DOHH2 (cell line): ENCODE measurements around the gene ANKRD13B.

Experiments used
- H3F3A ChIP-seq: fragments of 200-600 bp; sonication (generic), shearing (Covaris generic); 2 replicates; pipeline ENCODE4 v1.6.0; 2016; ENCODE audit warnings: antibody characterized with exemption, mild to moderate bottlenecking; ENCODE audit not compliant: control insufficient read depth, insufficient read depth
- H3K27ac ChIP-seq: fragments of 200-600 bp; sonication (generic); 2 replicates; pipeline ENCODE4 v1.5.1; 2014; ENCODE audit warnings: low read depth, mild to moderate bottlenecking, low read length, moderate library complexity
- H3K27me3 ChIP-seq: fragments of 200-600 bp; sonication (generic); 2 replicates; pipeline ENCODE4 v1.6.1; 2014; ENCODE audit warnings: mild to moderate bottlenecking, low read length, mixed read lengths; ENCODE audit not compliant: control insufficient read depth
- H3K36me3 ChIP-seq: fragments of 200-600 bp; sonication (generic); 2 replicates; pipeline ENCODE4 v1.6.1; 2014; ENCODE audit warnings: mild to moderate bottlenecking, low read length, moderate library complexity, mixed read lengths; ENCODE audit not compliant: control insufficient read depth
- H3K4me1 ChIP-seq: fragments of 200-600 bp; sonication (generic); 2 replicates; pipeline ENCODE4 v1.6.1; 2014; ENCODE audit warnings: mild to moderate bottlenecking, low read length, mixed read lengths; ENCODE audit not compliant: control insufficient read depth
- H3K4me2 ChIP-seq: fragments of 200-600 bp; sonication (generic); 2 replicates; pipeline ENCODE4 v1.6.0; 2014; ENCODE audit warnings: mild to moderate bottlenecking, low read length, moderate library complexity
- H3K4me3 ChIP-seq: fragments of 200-600 bp; sonication (generic); 2 replicates; pipeline ENCODE4 v1.5.1; 2014; ENCODE audit warnings: mild to moderate bottlenecking, low read length, mixed read lengths
- H3K79me2 ChIP-seq: fragments of 200-600 bp; sonication (generic); 2 replicates; pipeline ENCODE4 v1.6.1; 2014; ENCODE audit warnings: mild to moderate bottlenecking, low read length, mixed read lengths; ENCODE audit not compliant: control insufficient read depth
- H3K9me2 ChIP-seq: fragments of 200-600 bp; sonication (generic); replicated peaks from 2 replicates; pipeline ENCODE4 v1.6.1; 2014; ENCODE audit warnings: mild to moderate bottlenecking, low read length, mixed read lengths; ENCODE audit not compliant: control insufficient read depth
- H3K9me3 ChIP-seq: fragments of 200-600 bp; sonication (generic); 2 replicates; pipeline ENCODE4 v1.6.1; 2014; ENCODE audit warnings: antibody characterized with exemption, low read length, mixed read lengths; ENCODE audit not compliant: control insufficient read depth, insufficient read depth
- H4K20me1 ChIP-seq: fragments of 200-600 bp; sonication (generic); 2 replicates; pipeline ENCODE4 v1.6.0; 2014; ENCODE audit warnings: low read depth, mild to moderate bottlenecking, antibody characterized with exemption, low read length, moderate library complexity; ENCODE audit not compliant: control insufficient read depth, insufficient read depth
- EZH2phosphoT487 ChIP-seq: fragments of 200-600 bp; sonication (generic); IDR thresholded peaks from 2 replicates; pipeline ENCODE4 v1.6.1; 2017; ENCODE audit warnings: borderline replicate concordance, mild to moderate bottlenecking, antibody characterized with exemption, low read length, moderate library complexity, mixed read lengths
- TF ChIP-seq, protein P1 (sequence below): fragments of 200-600 bp; sonication (generic); IDR thresholded peaks from one replicate; pipeline ENCODE4 v1.5.1; 2014; ENCODE audit warnings: antibody characterized with exemption, mild to moderate bottlenecking, low read depth, low read length; ENCODE audit not compliant: poor library complexity, severe bottlenecking

The ANKRD13B gene

DNA sequence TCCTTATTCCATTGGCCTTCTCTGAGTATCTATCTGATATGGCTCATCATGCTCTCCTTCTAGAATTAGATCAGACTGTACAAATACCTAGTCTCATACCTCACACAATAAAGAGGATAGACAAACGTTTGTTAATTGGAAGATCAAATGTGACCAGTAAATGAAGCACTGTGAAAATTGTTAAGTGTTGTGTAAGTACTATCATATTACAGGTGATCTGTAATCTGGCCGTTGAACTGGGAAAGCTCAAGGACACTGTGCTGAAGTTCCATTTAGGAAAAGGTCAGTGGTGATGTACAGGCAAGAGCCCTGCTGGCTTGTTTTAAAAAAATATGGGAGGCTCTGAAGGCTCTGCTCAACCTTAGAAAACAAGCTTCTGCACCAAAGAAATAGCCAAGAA is 68.3 kb downstream of the ANKRD13B start:
- TF ChIP-seq, protein P1, sequence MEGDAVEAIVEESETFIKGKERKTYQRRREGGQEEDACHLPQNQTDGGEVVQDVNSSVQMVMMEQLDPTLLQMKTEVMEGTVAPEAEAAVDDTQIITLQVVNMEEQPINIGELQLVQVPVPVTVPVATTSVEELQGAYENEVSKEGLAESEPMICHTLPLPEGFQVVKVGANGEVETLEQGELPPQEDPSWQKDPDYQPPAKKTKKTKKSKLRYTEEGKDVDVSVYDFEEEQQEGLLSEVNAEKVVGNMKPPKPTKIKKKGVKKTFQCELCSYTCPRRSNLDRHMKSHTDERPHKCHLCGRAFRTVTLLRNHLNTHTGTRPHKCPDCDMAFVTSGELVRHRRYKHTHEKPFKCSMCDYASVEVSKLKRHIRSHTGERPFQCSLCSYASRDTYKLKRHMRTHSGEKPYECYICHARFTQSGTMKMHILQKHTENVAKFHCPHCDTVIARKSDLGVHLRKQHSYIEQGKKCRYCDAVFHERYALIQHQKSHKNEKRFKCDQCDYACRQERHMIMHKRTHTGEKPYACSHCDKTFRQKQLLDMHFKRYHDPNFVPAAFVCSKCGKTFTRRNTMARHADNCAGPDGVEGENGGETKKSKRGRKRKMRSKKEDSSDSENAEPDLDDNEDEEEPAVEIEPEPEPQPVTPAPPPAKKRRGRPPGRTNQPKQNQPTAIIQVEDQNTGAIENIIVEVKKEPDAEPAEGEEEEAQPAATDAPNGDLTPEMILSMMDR: no peak
- TF ChIP-seq EZH2phosphoT487: no peak
- Histone ChIP-seq H3K9me3 (no peaks in the 10 kb centered on the region), H3K4me1 (peaks cover 9% of the 10 kb centered on the region), H3F3A (no peaks in the 10 kb centered on the region), H3K36me3 (peaks cover 28% of the 10 kb centered on the region), H4K20me1 (no peaks in the 10 kb centered on the region), H3K27ac (no peak overlapping the region), H3K27me3 (no peaks in the 10 kb centered on the region), H3K4me2 (no peak overlapping the region), H3K9me2 (no peaks in the 10 kb centered on the region), H3K79me2 (no peaks in the 10 kb centered on the region), H3K4me3 (no peak overlapping the region)

DNA sequence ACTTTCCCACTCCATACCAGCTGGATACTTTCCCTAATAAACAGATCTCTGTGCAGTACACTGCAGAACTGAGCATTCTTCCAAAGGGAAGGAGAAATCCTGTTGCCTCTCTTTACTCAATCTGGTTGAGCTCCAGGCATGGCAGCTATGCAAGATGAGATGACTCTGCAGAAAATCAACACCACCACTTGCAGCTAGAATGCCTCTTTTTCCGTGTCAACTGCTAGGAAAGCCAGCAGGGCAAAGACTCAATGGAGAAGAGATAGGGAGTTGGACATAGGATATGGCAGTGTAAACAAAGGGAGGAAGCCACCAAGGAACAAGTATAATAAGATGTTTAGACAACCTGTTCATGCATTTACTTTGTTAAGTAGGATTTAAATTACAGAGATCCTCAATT is 70.2 kb downstream of the ANKRD13B start:
- no peaks in the 10 kb centered on the region for H4K20me1 ChIP-seq
- no peaks in the 10 kb centered on the region for H3K9me2 ChIP-seq
- peaks cover 41% of the 10 kb centered on the region for H3K36me3 ChIP-seq
- no peaks in the 10 kb centered on the region for H3K79me2 ChIP-seq
- H3K9me3 ChIP-seq: no peaks in the 10 kb centered on the region
- no peak overlapping the region for H3K4me3 ChIP-seq
- no peak overlapping the region for H3K4me2 ChIP-seq
- no peaks in the 10 kb centered on the region for H3F3A ChIP-seq
- no peaks in the 10 kb centered on the region for H3K27me3 ChIP-seq
- no peak overlapping the region for H3K27ac ChIP-seq
- H3K4me1 ChIP-seq: peaks cover 9% of the 10 kb centered on the region
- TF ChIP-seq EZH2phosphoT487: no peak
- TF ChIP-seq, protein P1: no peak
